HCT116 (cell line): ENCODE data around the gene SLC12A7. TPM values are rescaled to one million over a fixed set of nuclear protein-coding genes. Genes with fewer than 3 reads are reported as not detected.

Experiments
- ATAC-seq: fragments of 200-7000 bp; cut with Tn5 transposase; 2 replicates; pipeline ENCODE4 v1.9.1; 2020; ENCODE audit warnings: mild to moderate bottlenecking, moderate library complexity
- BruUV-seq: library from RNA; stranded (reverse); fragments of 400-500 nt; replicated peaks from 2 replicates; lab custom pipeline; 2021; lab: Mats Ljungman, UMichigan
- CTCF ChIA-PET: fragments of 300-600 bp; sonication (Branson Sonifier 250); formaldehyde crosslinking; loops from one replicate; lab custom pipeline; 2021; ENCODE audit warnings: antibody characterized with exemption; lab: Charles Lee
- POLR2A ChIA-PET: fragments of 300-600, 350-600 bp; sonication (Branson Sonifier 250); formaldehyde crosslinking; loops from one replicate; lab custom pipeline; 2021; ENCODE audit warnings: antibody characterized with exemption; lab: Charles Lee
- RAD21 ChIA-PET, 2 experiments: fragments of 300-600 bp; sonication (Branson Sonifier 250); formaldehyde crosslinking; loops; one replicate each; lab custom pipeline; 2023; ENCODE audit warnings: low total read pairs in 2 of 2; ENCODE audit not compliant: uncharacterized antibody in 2 of 2, unreplicated experiment in 2 of 2, low non-redundant PET in 1 of 2; lab: Charles Lee
- DNase-seq: peaks from one replicate; pipeline ENCODE4 v3.0.0-alpha.2; 2010; ENCODE audit warnings: low read depth, low spot score
- H2AFZ ChIP-seq: fragments of 200-600 bp; shearing (Covaris generic), sonication (generic); 2 replicates; pipeline ENCODE4 v1.6.1; 2017; ENCODE audit warnings: low read depth, mixed run types, mixed read lengths, antibody characterized with exemption, low read length; ENCODE audit not compliant: poor library complexity, severe bottlenecking
- H3K27ac ChIP-seq: 2 replicates; pipeline ENCODE4 v1.5.1; 2012; ENCODE audit warnings: low read depth, low read length
- H3K27me3 ChIP-seq: fragments of 200-600 bp; sonication (generic); 2 replicates; pipeline ENCODE4 v1.6.1; 2016; ENCODE audit warnings: mixed run types, low read length, mixed read lengths; ENCODE audit not compliant: insufficient read depth
- H3K36me3 ChIP-seq, 2 experiments: fragments of 200-500 bp in 1 of 2; fragments of 200-600 bp in 1 of 2; sonication (Bioruptor generic) in 1 of 2; sonication (generic) in 1 of 2; 2 replicates each; pipeline versions ENCODE4 v1.5.1 to v1.6.1; 2014 to 2016; ENCODE audit warnings: low read length in 2 of 2, inconsistent platforms in 1 of 2, mixed read lengths in 1 of 2, mixed run types in 1 of 2; ENCODE audit not compliant: insufficient read depth in 2 of 2, control insufficient read depth in 1 of 2
- H3K4me1 ChIP-seq, 2 experiments: fragments of 200-600 bp in 1 of 2; sonication (generic) in 1 of 2; 2 replicates each; pipeline versions ENCODE4 v1.5.1 to v1.6.1; 2012 to 2017; ENCODE audit warnings: low read length in 2 of 2, inconsistent platforms in 1 of 2, mild to moderate bottlenecking in 1 of 2, mixed read lengths in 1 of 2, mixed run types in 1 of 2, moderate library complexity in 1 of 2; ENCODE audit not compliant: insufficient read depth in 2 of 2, control insufficient read depth in 1 of 2
- H3K4me2 ChIP-seq: fragments of 200-600 bp; sonication (generic); 2 replicates; pipeline ENCODE4 v1.6.1; 2017; ENCODE audit warnings: mixed run types, low read length, mixed read lengths
- H3K4me3 ChIP-seq, 2 experiments: fragments of 200-600 bp in 1 of 2; sonication (generic) in 1 of 2; replicated peaks in 1 of 2; 2 replicates each; pipeline ENCODE4 v1.5.1; 2011 to 2016; ENCODE audit warnings: low read length in 2 of 2, control low read depth in 1 of 2, low read depth in 1 of 2, mild to moderate bottlenecking in 1 of 2, mixed read lengths in 1 of 2, mixed run types in 1 of 2
- H3K79me2 ChIP-seq: fragments of 200-600 bp; sonication (generic); 2 replicates; pipeline ENCODE4 v1.6.1; 2017; ENCODE audit warnings: mild to moderate bottlenecking, mixed run types, low read length, moderate library complexity, mixed read lengths; ENCODE audit not compliant: insufficient read depth
- H3K9ac ChIP-seq: fragments of 200-600 bp; sonication (generic); 2 replicates; pipeline ENCODE4 v1.6.1; 2016; ENCODE audit warnings: low read length, mixed read lengths
- H3K9me2 ChIP-seq: fragments of 200-600 bp; sonication (generic), shearing (Covaris generic); 2 replicates; pipeline ENCODE4 v1.6.1; 2017; ENCODE audit warnings: mixed run types, mild to moderate bottlenecking, moderate library complexity; ENCODE audit not compliant: insufficient read depth
- H3K9me3 ChIP-seq, 2 experiments: fragments of 200-500 bp in 1 of 2; fragments of 200-600 bp in 1 of 2; sonication (Bioruptor generic) in 1 of 2; sonication (generic) in 1 of 2; 2 replicates each; pipeline ENCODE4 v1.6.1; 2014 to 2017; ENCODE audit warnings: low read length in 2 of 2, mixed read lengths in 2 of 2, inconsistent platforms in 1 of 2, low read depth in 1 of 2, mild to moderate bottlenecking in 1 of 2, mixed run types in 1 of 2, moderate library complexity in 1 of 2; ENCODE audit not compliant: control insufficient read depth in 1 of 2, insufficient read depth in 1 of 2
- H4K20me1 ChIP-seq: fragments of 200-600 bp; sonication (generic), shearing (Covaris generic); 2 replicates; pipeline ENCODE4 v1.6.1; 2017; ENCODE audit warnings: mixed run types, mild to moderate bottlenecking, moderate library complexity; ENCODE audit not compliant: insufficient read depth
- CBX3 ChIP-seq: IDR thresholded peaks from 2 replicates; pipeline ENCODE4 v1.6.1; 2012; ENCODE audit warnings: low read depth
- CEBPB ChIP-seq: IDR thresholded peaks from 2 replicates; pipeline ENCODE4 v1.6.1; 2012; ENCODE audit warnings: low read depth
- CTCF ChIP-seq, 3 experiments: fragments of 200-600 bp in 1 of 3; sonication (generic) in 1 of 3; IDR thresholded peaks in 2 of 3; conservative IDR thresholded peaks in 1 of 3; 2 replicates each; pipeline ENCODE4 v1.5.1; 2012 to 2017; ENCODE audit warnings: low read depth in 2 of 3, low read length in 2 of 3, antibody characterized with exemption in 1 of 3, borderline replicate concordance in 1 of 3, control low read depth in 1 of 3, mild to moderate bottlenecking in 1 of 3, mixed read lengths in 1 of 3, mixed run types in 1 of 3, moderate library complexity in 1 of 3; ENCODE audit not compliant: insufficient read depth in 1 of 3
- EGR1 ChIP-seq: IDR thresholded peaks from 2 replicates; pipeline ENCODE4 v1.6.1; 2012; ENCODE audit warnings: low read depth
- EZH2phosphoT487 ChIP-seq: fragments of 200-600 bp; IDR thresholded peaks from 2 replicates; pipeline ENCODE4 v1.6.1; 2018; ENCODE audit warnings: antibody characterized with exemption, borderline replicate concordance
- FOSL1 ChIP-seq: IDR thresholded peaks from 2 replicates; pipeline ENCODE4 v1.6.1; 2012; ENCODE audit warnings: low read depth
- JUND ChIP-seq: IDR thresholded peaks from 2 replicates; pipeline ENCODE4 v1.6.1; 2012
- POLR2AphosphoS5 ChIP-seq: IDR thresholded peaks from 2 replicates; pipeline ENCODE4 v1.6.1; 2011; ENCODE audit warnings: mild to moderate bottlenecking, low read depth, low read length, moderate library complexity
- RAD21 ChIP-seq: IDR thresholded peaks from 2 replicates; pipeline ENCODE4 v1.6.1; 2012; ENCODE audit warnings: low read depth, mild to moderate bottlenecking
- REST ChIP-seq: IDR thresholded peaks from 2 replicates; pipeline ENCODE4 v1.6.1; 2012; ENCODE audit warnings: low read depth
- SIN3A ChIP-seq: IDR thresholded peaks from 2 replicates; pipeline ENCODE4 v1.6.1; 2012; ENCODE audit warnings: low read depth
- SP1 ChIP-seq: IDR thresholded peaks from 2 replicates; pipeline ENCODE4 v1.6.1; 2012; ENCODE audit warnings: low read depth
- SRF ChIP-seq: IDR thresholded peaks from 2 replicates; pipeline ENCODE4 v1.6.1; 2012; ENCODE audit warnings: low read depth
- TCF7L2 ChIP-seq: IDR thresholded peaks from 2 replicates; pipeline ENCODE4 v1.7.0; 2011; ENCODE audit warnings: borderline replicate concordance, inconsistent platforms; ENCODE audit not compliant: insufficient read depth, insufficient read length; ENCODE audit errors: extremely low read depth
- YY1 ChIP-seq: IDR thresholded peaks from 2 replicates; pipeline ENCODE4 v1.6.1; 2011; ENCODE audit warnings: low read length, low read depth, moderate library complexity, mild to moderate bottlenecking; ENCODE audit not compliant: insufficient replicate concordance; ENCODE audit errors: extremely low read depth
- intact Hi-C: fragments of 100-400 bp; cut with micrococcal nuclease; formaldehyde crosslinking; loops from 2 replicates; pipeline ENCODE4 v1.10.0; 2022
- total RNA-seq: library from RNA; stranded (reverse); gene quantifications from one replicate; pipeline ENCODE4 v1.2.1, GENCODE V29; 2021; ENCODE audit not compliant: unreplicated experiment
- TF ChIP-seq, protein P1 (sequence below): IDR thresholded peaks from 2 replicates; pipeline ENCODE4 v1.6.1; 2012

Gene SLC12A7
- total RNA-seq, 1 experiment from 2014 or later: 29.6 TPM

DNA sequence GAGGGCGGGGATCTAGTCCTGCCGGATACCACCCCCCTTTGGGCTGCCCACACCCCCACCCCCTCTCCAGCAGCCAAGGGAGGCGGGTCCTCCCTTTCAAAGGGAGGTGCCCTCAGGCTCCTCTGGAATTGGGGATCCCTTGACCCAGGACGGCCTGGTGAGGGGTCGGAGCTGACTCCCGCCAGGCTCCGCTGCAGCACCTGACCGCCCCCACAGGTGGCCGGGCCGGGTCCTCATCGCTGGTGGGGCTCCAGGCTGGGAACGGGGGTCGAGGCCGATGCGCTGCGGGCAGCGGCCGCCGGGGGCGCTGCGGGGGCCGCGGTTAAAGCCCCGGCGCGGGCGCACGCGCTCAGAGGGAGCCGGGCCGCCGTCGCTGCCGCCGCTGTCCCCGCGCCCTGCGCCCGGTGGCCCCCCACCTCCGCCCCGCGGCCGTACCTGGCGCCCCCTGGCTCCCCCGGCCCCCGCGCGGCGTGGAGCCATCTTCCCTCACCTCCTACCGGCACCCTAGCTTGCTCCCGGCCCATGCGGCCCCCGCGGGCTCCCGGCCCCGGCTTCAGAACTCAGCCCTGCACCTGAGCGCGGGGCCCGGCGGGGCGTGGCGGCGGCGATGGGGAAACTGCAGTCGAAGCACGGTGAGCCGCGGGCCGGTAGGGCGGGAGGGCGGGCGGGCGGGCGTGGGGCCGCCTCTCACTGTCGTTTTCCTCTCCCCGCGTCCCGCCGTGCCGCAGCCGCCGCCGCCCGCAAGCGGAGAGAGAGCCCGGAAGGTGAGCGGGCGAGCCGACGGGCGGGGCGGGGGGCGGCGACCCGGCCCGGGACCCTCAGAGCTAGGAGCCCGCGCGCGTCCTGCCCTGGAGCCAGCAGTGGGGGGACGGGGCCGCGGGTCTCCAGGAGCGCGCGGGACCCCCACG lies 103.2 kb downstream of the SLC12A7 start, which contains the start of gene NKD2 (continued):
- TF ChIP-seq SRF (no peak), TCF7L2 (no peak), REST (no peak), EZH2phosphoT487 (no peak), CBX3 (no peak), SIN3A (no peak)

DNA sequence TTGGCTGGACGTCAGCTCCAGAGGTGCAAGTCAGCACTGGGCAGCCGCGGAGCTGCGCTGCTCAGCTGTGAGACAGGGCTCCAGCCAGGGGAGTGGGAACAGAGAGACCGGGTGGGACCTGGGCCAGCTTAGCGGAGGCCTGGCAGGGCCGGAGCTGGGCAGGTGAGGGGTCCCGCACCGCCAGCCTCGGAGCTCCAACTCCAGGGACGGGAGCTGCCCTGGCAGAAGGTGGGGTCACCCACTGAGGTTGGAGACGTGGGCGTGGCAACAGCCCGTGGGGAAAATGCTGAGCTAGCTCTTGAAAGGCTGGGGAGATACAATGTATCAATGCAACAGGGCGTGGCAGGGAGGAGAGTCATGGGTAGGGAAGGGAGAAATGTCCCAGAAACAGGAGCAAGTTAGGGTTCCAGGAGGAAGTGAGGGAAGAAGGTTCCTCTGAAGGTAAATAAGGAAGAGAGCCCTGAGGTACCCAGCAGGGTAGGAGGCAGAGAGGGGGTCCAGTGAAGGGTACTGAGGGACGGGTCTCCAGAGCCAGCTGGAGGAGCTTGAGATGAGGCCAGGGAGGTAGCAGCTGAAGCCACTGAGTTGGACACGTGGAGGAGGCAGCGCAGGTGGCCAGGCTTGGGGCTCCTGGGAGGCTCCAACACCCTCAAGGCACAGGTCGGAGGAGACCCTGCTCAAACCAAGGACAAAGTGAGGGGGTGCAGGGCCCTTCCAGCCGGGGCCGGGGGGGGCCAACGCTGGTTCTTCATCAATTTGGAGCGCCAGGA lies 104.0 kb downstream of the SLC12A7 start:
- H3K4me2 ChIP-seq: peak overlapping the region; percentile 81
- peak overlapping the region in 1 of 2 experiments; percentile 59; a peak in 2 of 4 replicates for H3K4me3 ChIP-seq
- ATAC-seq (no peak), DNase-seq (no peak)
- H3K9ac ChIP-seq: no peak overlapping the region
- no TSS peak for BruUV-seq
- CTCF ChIA-PET: interaction anchor here (0.7 to 1.9 kb wide), 2 partner anchors 73 to 670 kb away, joined by 3 to 7 read pairs; no protein-coding TSS in a partner anchor
- intact Hi-C loops: loop anchor here (10.0 kb wide), 1 partner anchor 157 kb away; no protein-coding TSS in a partner anchor
- peaks cover 38 to 61% of the 10 kb centered on the region in 2 experiments for H3K4me1 ChIP-seq
- POLR2A ChIA-PET: no interaction called here
- no peaks in the 10 kb centered on the region; the same call in 1 of the 2 replicates for H3K27me3 ChIP-seq
- no peaks in the 10 kb centered on the region for H3K79me2 ChIP-seq
- H3K36me3 ChIP-seq: 0 out of 4 replicates have a peak, but pooled peaks cover 0 to 4% of the 10 kb centered on the region in 2 experiments
- TF ChIP-seq FOSL1 (no peak), JUND (no peak), CTCF (IDR thresholded peaks at IDR 0.05 in 2 of 3, conservative IDR thresholded peaks at IDR 0.05 in 1 of 3; ENCODE audit: borderline replicate concordance in 1 of 3, insufficient read depth in 1 of 3, low read depth in 2 of 3, low read length in 2 of 3) (no peak), RAD21 (no peak), YY1 (no peak), SP1 (no peak), POLR2AphosphoS5 (no peak), EGR1 (no peak), TCF7L2 (no peak), CEBPB (no peak), SIN3A (no peak), EZH2phosphoT487 (no peak)
- TF ChIP-seq, protein P1, sequence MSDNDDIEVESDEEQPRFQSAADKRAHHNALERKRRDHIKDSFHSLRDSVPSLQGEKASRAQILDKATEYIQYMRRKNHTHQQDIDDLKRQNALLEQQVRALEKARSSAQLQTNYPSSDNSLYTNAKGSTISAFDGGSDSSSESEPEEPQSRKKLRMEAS: no peak
- no peaks in the 10 kb centered on the region; the same call in 1 of the 2 replicates for H4K20me1 ChIP-seq
- no peak overlapping the region for H2AFZ ChIP-seq
- no peaks in the 10 kb centered on the region for H3K9me2 ChIP-seq
- H3K9me3 ChIP-seq: no peaks in the 10 kb centered on the region
- H3K27ac ChIP-seq: no peak overlapping the region
- RAD21 ChIA-PET: no interaction called here
